Testis (tissue), 2 donors: Measurements from ENCODE around the gene CFAP65.

ENCODE experiments used
- CTCF ChIP-seq, 3 experiments: fragments of 450-650 bp in 2 of 3; fragments of 200-600 bp in 1 of 3; sonication (generic) in 1 of 3; IDR thresholded peaks; one replicate each; pipeline ENCODE4 v1.5.1; 2016 to 2019; ENCODE audit warnings: antibody characterized with exemption in 3 of 3, mild to moderate bottlenecking in 2 of 3, moderate library complexity in 1 of 3
- POLR2A ChIP-seq: fragments of 450-650 bp; IDR thresholded peaks from one replicate; pipeline ENCODE4 v1.6.1; 2017; ENCODE audit warnings: antibody characterized with exemption, mild to moderate bottlenecking, moderate library complexity

- no peak for TF ChIP-seq CTCF (IDR thresholded peaks at IDR 0.05)
- no peak for TF ChIP-seq POLR2A
Measured at GRCh38 chr2:219034823-219035222, 6.5 kb downstream of the CFAP65 start.
